IMR-90 (cell line): Measurements from ENCODE around the gene JMJD8.

Experiments used
- BHLHE40 ChIP-seq: fragments of 150-350 bp; IDR thresholded peaks from 2 replicates; pipeline ENCODE4 v1.6.1; 2016; ENCODE audit warnings: mild to moderate bottlenecking, low read depth, low read length
- CEBPB ChIP-seq: IDR thresholded peaks from 2 replicates; pipeline ENCODE4 v1.6.1; 2012; ENCODE audit warnings: low read depth, low read length, improper control_type of control experiment
- CTCF ChIP-seq: conservative IDR thresholded peaks from 2 replicates; pipeline ENCODE4 v1.5.1; 2012; ENCODE audit warnings: mild to moderate bottlenecking, low read depth, low read length, improper control_type of control experiment
- ELK1 ChIP-seq: fragments of 150-350 bp; IDR thresholded peaks from 2 replicates; pipeline ENCODE4 v1.6.1; 2016; ENCODE audit warnings: low read depth, mild to moderate bottlenecking, low read length, moderate library complexity, borderline replicate concordance
- FOS ChIP-seq: fragments of 150-350 bp; IDR thresholded peaks from 2 replicates; pipeline ENCODE4 v1.6.1; 2016; ENCODE audit warnings: low read depth, low read length
- MAZ ChIP-seq: IDR thresholded peaks from 2 replicates; pipeline ENCODE4 v1.6.1; 2012; ENCODE audit warnings: low read depth, mild to moderate bottlenecking, low read length, improper control_type of control experiment, moderate library complexity, borderline replicate concordance
- MXI1 ChIP-seq: IDR thresholded peaks from 2 replicates; pipeline ENCODE4 v1.6.1; 2012; ENCODE audit warnings: low read depth, mild to moderate bottlenecking, low read length, moderate library complexity, borderline replicate concordance
- POLR2A ChIP-seq: IDR thresholded peaks from 2 replicates; pipeline ENCODE4 v1.6.1; 2012; ENCODE audit warnings: mild to moderate bottlenecking, low read depth, low read length
- RCOR1 ChIP-seq: IDR thresholded peaks from 2 replicates; pipeline ENCODE4 v1.6.1; 2012; ENCODE audit warnings: mild to moderate bottlenecking, low read length, improper control_type of control experiment; ENCODE audit not compliant: insufficient replicate concordance
- SMC3 ChIP-seq: fragments of 150-350 bp; IDR thresholded peaks from 2 replicates; pipeline ENCODE4 v1.6.1; 2016; ENCODE audit warnings: low read depth, mild to moderate bottlenecking, antibody characterized with exemption, low read length, moderate library complexity
- USF2 ChIP-seq: fragments of 150-350 bp; IDR thresholded peaks from 2 replicates; pipeline ENCODE4 v1.6.1; 2017; ENCODE audit warnings: mild to moderate bottlenecking, antibody characterized with exemption, low read length, low read depth

- TF ChIP-seq MXI1 = no peak
- TF ChIP-seq USF2 = no peak
- no peak for TF ChIP-seq MAZ
- TF ChIP-seq CTCF = no peak
- TF ChIP-seq POLR2A = no peak
- TF ChIP-seq RCOR1 = no peak
- no peak for TF ChIP-seq CEBPB
- no peak for TF ChIP-seq SMC3
- TF ChIP-seq BHLHE40 = no peak
- no peak for TF ChIP-seq FOS
- no peak for TF ChIP-seq ELK1
These were observed 6.6 kb downstream of the JMJD8 start for GRCh38 chr16:677316-678190.
